ENCODE measurements around the gene CELF4. TPM values are rescaled to one million over a fixed set of nuclear protein-coding genes. Genes with fewer than 3 reads are reported as not detected.

The CELF4 gene
- total RNA-seq, 2 donors from 2014 or later = 3.3 to 4.7 TPM

GRCh38 chr18:37501136-37501535 lies 64.5 kb downstream of the CELF4 start:
- Histone ChIP-seq H3K9me3 (no peaks in the 10 kb centered on the region), H3K36me3 (replicated peaks in 1 of 2; ENCODE audit: insufficient read depth in 1 of 2, low read depth in 2 of 2) (no peaks in the 10 kb centered on the region), H3K27me3 (no peaks in the 10 kb centered on the region), H3K4me3 (no peak overlapping the region), H3K4me1 (no peaks in the 10 kb centered on the region), H3K27ac (no peak overlapping the region)
- intact Hi-C loops (cut with DNase I) = no loop called here
- no peak for ATAC-seq
- no peak for DNase-seq
- TF ChIP-seq POLR2A (IDR thresholded peaks at IDR 0.05) (no peak), CTCF (IDR thresholded peaks at IDR 0.05) (no peak)
- 65 to 66% methylated on average over 4 of the region's 4 CpGs for WGBS, 2 donors

GRCh38 chr18:37499913-37500312 lies 65.7 kb downstream of the CELF4 start:
- TF ChIP-seq CTCF (IDR thresholded peaks at IDR 0.05) (no peak), POLR2A (IDR thresholded peaks at IDR 0.05) (no peak)
- Histone ChIP-seq H3K36me3 (replicated peaks in 1 of 2; ENCODE audit: insufficient read depth in 1 of 2, low read depth in 2 of 2) (no peaks in the 10 kb centered on the region), H3K9me3 (no peaks in the 10 kb centered on the region), H3K27me3 (no peaks in the 10 kb centered on the region), H3K4me3 (no peak overlapping the region), H3K4me1 (no peaks in the 10 kb centered on the region), H3K27ac (no peak overlapping the region)
- no peak for DNase-seq
- WGBS, 2 donors = 60 to 69% methylated on average over 10 of the region's 10 CpGs
- no peak for ATAC-seq
- intact Hi-C loops (cut with DNase I) = no loop called here

GRCh38 chr18:37499044-37499443 lies 66.6 kb downstream of the CELF4 start:
- Histone ChIP-seq H3K4me1 (no peaks in the 10 kb centered on the region), H3K9me3 (no peaks in the 10 kb centered on the region), H3K36me3 (replicated peaks in 1 of 2; ENCODE audit: insufficient read depth in 1 of 2, low read depth in 2 of 2) (no peaks in the 10 kb centered on the region), H3K27ac (no peak overlapping the region), H3K27me3 (no peaks in the 10 kb centered on the region), H3K4me3 (no peak overlapping the region)
- intact Hi-C loops (cut with DNase I) = no loop called here
- DNase-seq (no peak), ATAC-seq (no peak)
- TF ChIP-seq CTCF (IDR thresholded peaks at IDR 0.05) (no peak), POLR2A (IDR thresholded peaks at IDR 0.05) (no peak)
- WGBS, 2 donors = 49 to 53% methylated on average over 4 of the region's 4 CpGs

DNA sequence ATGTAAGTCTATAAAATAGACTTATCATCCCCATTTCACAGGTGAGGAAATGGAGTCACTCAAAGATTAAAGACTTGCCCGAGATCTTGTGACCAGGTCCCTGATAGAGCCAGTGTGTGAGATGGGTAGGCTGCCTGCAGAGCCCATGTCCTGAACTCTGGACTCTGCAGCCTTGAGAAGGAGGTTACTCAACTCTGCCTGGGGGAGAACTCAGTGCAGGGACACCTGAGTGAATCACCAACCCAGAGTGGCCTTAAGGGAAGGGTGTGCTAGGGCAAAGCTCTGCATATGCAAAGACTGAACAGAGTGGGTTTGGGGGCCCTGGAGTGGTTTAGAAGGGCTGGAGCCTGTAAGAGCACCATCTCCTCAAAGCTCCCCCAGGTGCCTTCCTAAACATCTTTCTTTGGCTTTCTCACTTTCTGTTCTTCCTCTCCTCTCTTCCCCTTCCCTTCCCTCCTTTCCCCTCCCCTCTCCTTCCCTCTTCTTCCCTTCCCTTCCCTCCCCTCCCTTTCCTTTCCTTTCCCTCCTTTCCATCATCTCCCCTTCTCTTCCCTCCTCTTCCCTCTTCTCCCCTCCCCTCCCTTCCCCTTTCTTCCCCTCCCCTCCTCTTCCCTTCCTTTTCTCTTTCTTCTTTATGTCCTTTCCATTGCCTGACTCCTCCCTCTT lies 67.6 kb downstream of the CELF4 start:
- H3K27me3 ChIP-seq = no peaks in the 10 kb centered on the region
- ATAC-seq (no peak), DNase-seq (no peak)
- 50 to 56% methylated on average over 1 of the region's 1 CpG for WGBS, 2 donors
- TF ChIP-seq POLR2A (IDR thresholded peaks at IDR 0.05) (no peak), CTCF (IDR thresholded peaks at IDR 0.05) (no peak)
- H3K4me3 ChIP-seq = no peak overlapping the region
- no peaks in the 10 kb centered on the region for H3K9me3 ChIP-seq
- H3K4me1 ChIP-seq = no peaks in the 10 kb centered on the region
- no peaks in the 10 kb centered on the region for H3K36me3 ChIP-seq (replicated peaks in 1 of 2; ENCODE audit: insufficient read depth in 1 of 2, low read depth in 2 of 2)
- H3K27ac ChIP-seq = no peak overlapping the region
- intact Hi-C loops (cut with DNase I) = no loop called here

DNA sequence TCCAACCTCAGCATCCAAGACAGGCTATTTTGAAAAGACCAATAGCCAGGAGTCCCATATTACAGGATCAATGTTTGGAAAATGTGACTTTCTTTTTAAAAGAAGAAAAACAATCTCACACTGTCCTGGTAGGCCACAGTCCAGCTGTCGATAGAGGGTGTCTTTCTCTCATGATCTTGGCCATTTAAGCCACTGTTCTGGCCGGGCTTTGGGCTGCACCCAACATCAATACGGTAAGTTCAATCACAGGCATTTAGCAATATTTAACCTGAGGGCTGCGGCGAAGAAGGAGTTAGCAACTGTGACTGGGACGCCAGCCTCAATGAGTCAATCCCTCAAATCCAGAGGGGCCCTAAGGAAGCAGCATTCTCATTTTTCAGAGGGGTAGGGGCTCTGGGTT lies 69.0 kb downstream of the CELF4 start:
- DNase-seq (no peak), ATAC-seq (no peak)
- Histone ChIP-seq H3K4me1 (no peaks in the 10 kb centered on the region), H3K36me3 (replicated peaks in 1 of 2; ENCODE audit: insufficient read depth in 1 of 2, low read depth in 2 of 2) (no peaks in the 10 kb centered on the region), H3K27ac (no peak overlapping the region), H3K9me3 (no peaks in the 10 kb centered on the region), H3K4me3 (no peak overlapping the region), H3K27me3 (no peaks in the 10 kb centered on the region)
- 54 to 58% methylated on average over 6 of the region's 6 CpGs for WGBS, 2 donors
- intact Hi-C loops (cut with DNase I) = no loop called here
- TF ChIP-seq POLR2A (IDR thresholded peaks at IDR 0.05) (no peak), CTCF (IDR thresholded peaks at IDR 0.05) (no peak)

Measured in body of pancreas (tissue), 4 donors.